ENCODE measurements around the gene PGM2L1. TPM values are rescaled to one million over a fixed set of nuclear protein-coding genes. Genes with fewer than 3 reads are reported as not detected.
"Not testable (repeated sequence)": the region's sequence is repeated elsewhere in the genome, so short reads cannot be mapped to it uniquely, and the experiment has no call there.

PGM2L1 gene
- total and polyA plus RNA-seq, 7 experiments from 2014 or later = 4.2 to 17.7 (median 9.1) TPM

DNA sequence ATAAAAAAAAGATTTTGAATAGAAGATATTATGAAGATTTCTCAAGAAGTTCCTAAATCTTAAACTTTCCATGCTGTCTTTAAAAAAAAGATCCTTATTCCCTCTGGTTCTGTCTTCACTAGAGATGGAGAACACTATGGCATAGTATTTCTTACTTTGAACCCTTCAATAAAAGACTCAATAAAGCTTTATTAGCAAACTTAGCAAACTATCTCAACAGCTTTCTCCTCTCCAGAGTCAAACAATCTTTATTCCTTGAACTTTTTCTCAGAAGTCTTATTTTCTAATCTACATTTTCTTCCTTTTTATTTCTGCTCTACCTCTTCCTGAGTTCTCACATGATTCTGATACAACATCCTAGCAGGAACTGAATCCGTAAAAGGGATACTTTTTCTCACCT lies 65.0 kb downstream of the PGM2L1 start:
- H3K4me3 Mint-ChIP-seq = no peak overlapping the region
- H3K36me3 Mint-ChIP-seq = peaks cover 0 to 37% (median 6%) of the 10 kb centered on the region in 5 donors
- no peaks in the 10 kb centered on the region for H3K27me3 ChIP-seq (ENCODE audit: control insufficient read depth in 2 of 2, insufficient read depth in 2 of 2, low read length in 2 of 2)
- H3K27ac Mint-ChIP-seq = no peak overlapping the region
- H3K4me1 ChIP-seq (ENCODE audit: control insufficient read depth in 2 of 2, insufficient read depth in 2 of 2, low read length in 2 of 2) = no peaks in the 10 kb centered on the region
- intact Hi-C loops (cut with micrococcal nuclease) = no loop called here
- no peaks in the 10 kb centered on the region for H3K4me1 Mint-ChIP-seq
- ChIA-PET POLR2A (no interaction called here), CTCF (no interaction called here)
- ATAC-seq (no peak), DNase-seq (no peak)
- no peak overlapping the region for H3K27ac ChIP-seq (ENCODE audit: low read depth, low read length)
- H3K9me3 Mint-ChIP-seq = no peaks in the 10 kb centered on the region
- no peaks in the 10 kb centered on the region for H3K9me3 ChIP-seq (ENCODE audit: control insufficient read depth in 2 of 3, low read length in 3 of 3)
- no peak overlapping the region for H3K4me3 ChIP-seq (ENCODE audit: low read length)
- H3K36me3 ChIP-seq (ENCODE audit: control insufficient read depth in 2 of 3, insufficient read depth in 3 of 3, low read length in 3 of 3) = peaks cover 0 to 12% (median 0%) of the 10 kb centered on the region in 3 experiments
- no peaks in the 10 kb centered on the region for H3K27me3 Mint-ChIP-seq

DNA sequence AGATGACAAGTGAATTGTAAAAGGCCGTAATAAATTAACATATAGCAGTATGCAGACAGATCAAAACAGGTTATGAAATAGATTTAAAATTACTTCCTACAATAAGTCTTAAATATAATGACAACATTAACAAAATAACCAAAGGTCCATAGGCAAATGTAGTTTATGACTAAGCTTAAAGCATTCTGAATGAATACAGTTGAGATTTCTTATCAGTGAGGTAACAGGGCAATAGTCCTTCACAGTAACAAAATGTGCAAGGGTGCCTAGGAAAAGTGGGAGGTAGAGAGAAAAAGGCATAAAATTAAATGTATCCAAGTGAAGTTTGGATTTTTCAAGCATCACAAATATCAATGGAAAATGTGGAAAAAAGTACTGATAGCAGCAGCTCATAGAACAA lies 65.9 kb downstream of the PGM2L1 start:
- Mint-ChIP-seq H3K27me3 (no peaks in the 10 kb centered on the region), H3K9me3 (peaks cover 0 to 1% (median 0%) of the 10 kb centered on the region in 11 donors), H3K27ac (no peak overlapping the region), H3K36me3 (peaks cover 0 to 35% (median 4%) of the 10 kb centered on the region in 5 donors), H3K4me3 (no peak overlapping the region), H3K4me1 (no peaks in the 10 kb centered on the region)
- Histone ChIP-seq H3K27ac (ENCODE audit: low read depth, low read length) (no peak overlapping the region), H3K9me3 (ENCODE audit: control insufficient read depth in 2 of 3, low read length in 3 of 3) (no peaks in the 10 kb centered on the region), H3K27me3 (ENCODE audit: control insufficient read depth in 2 of 2, insufficient read depth in 2 of 2, low read length in 2 of 2) (no peaks in the 10 kb centered on the region), H3K36me3 (ENCODE audit: control insufficient read depth in 2 of 3, insufficient read depth in 3 of 3, low read length in 3 of 3) (peaks cover 0 to 5% (median 0%) of the 10 kb centered on the region in 3 experiments), H3K4me1 (ENCODE audit: control insufficient read depth in 2 of 2, insufficient read depth in 2 of 2, low read length in 2 of 2) (no peaks in the 10 kb centered on the region), H3K4me3 (ENCODE audit: low read length) (no peak overlapping the region)
- CTCF ChIA-PET = no interaction called here
- ATAC-seq (no peak), DNase-seq (no peak)
- POLR2A ChIA-PET = no interaction called here
- intact Hi-C loops (cut with micrococcal nuclease) = no loop called here

GRCh38 chr11:74331000-74331399 lies 67.2 kb downstream of the PGM2L1 start:
- CTCF ChIA-PET; H3K27ac ChIP-seq (ENCODE audit: low read depth, low read length); H3K4me3 ChIP-seq (ENCODE audit: low read length); POLR2A ChIA-PET; H3K9me3 ChIP-seq (ENCODE audit: control insufficient read depth in 2 of 3, low read length in 3 of 3); H3K4me1 ChIP-seq (ENCODE audit: control insufficient read depth in 2 of 2, insufficient read depth in 2 of 2, low read length in 2 of 2); H3K36me3 ChIP-seq (ENCODE audit: control insufficient read depth in 2 of 3, insufficient read depth in 3 of 3, low read length in 3 of 3); H3K27ac Mint-ChIP-seq; H3K4me3 Mint-ChIP-seq; ATAC-seq; H3K27me3 ChIP-seq (ENCODE audit: control insufficient read depth in 2 of 2, insufficient read depth in 2 of 2, low read length in 2 of 2); H3K4me1 Mint-ChIP-seq; intact Hi-C loops (cut with micrococcal nuclease); H3K27me3 Mint-ChIP-seq; H3K9me3 Mint-ChIP-seq; DNase-seq: not testable (repeated sequence)
- H3K36me3 Mint-ChIP-seq = peaks cover 0 to 26% (median 2%) of the 10 kb centered on the region in 5 donors

DNA sequence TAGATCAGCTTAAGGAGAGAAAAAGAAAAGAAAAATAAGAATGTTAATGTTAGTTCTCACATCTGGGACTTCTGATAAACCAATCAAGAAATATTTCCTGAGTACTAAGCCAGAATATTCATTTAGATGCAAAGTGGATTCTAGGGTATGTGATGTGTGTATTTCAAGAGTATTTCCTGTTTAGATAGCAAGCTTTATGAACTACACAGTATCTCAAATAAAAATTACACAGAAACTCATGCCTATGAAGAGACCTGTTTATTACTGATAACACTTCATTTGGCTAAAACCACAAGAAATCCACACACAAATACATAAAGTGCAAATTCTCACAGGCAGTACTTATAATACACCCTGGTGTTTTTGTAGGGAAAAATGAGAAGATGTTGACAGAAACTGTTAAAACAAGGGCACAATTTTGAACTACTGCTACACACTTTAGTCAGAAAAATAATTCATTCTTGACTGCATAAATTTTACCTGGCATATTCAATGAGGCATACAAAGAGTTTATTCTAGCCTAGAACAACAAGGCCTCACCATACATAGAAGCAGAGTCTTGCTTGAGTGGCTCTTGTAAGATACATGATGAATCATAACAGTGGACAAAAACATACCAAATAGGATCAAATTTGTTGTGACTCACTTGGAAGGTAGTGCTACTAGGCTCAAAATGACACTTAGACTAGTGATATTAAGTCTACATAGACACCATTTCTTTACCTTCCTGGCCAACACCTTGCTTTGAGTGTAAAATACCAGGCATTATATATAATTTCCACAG lies 68.0 kb downstream of the PGM2L1 start:
- Histone ChIP-seq H3K36me3 (ENCODE audit: control insufficient read depth in 2 of 3, insufficient read depth in 3 of 3, low read length in 3 of 3) (no peaks in the 10 kb centered on the region), H3K27me3 (ENCODE audit: control insufficient read depth in 2 of 2, insufficient read depth in 2 of 2, low read length in 2 of 2) (no peaks in the 10 kb centered on the region), H3K4me1 (ENCODE audit: control insufficient read depth in 2 of 2, insufficient read depth in 2 of 2, low read length in 2 of 2) (no peaks in the 10 kb centered on the region), H3K27ac (ENCODE audit: low read depth, low read length) (no peak overlapping the region), H3K9me3 (ENCODE audit: control insufficient read depth in 2 of 3, low read length in 3 of 3) (no peaks in the 10 kb centered on the region), H3K4me3 (ENCODE audit: low read length) (no peak overlapping the region)
- Mint-ChIP-seq H3K36me3 (peaks cover 0 to 25% (median 2%) of the 10 kb centered on the region in 5 donors), H3K27ac (no peak overlapping the region), H3K4me3 (no peak overlapping the region), H3K4me1 (no peaks in the 10 kb centered on the region), H3K9me3 (peaks cover 0 to 1% (median 0%) of the 10 kb centered on the region in 11 donors), H3K27me3 (peaks cover 0 to 3% (median 0%) of the 10 kb centered on the region in 5 donors)
- POLR2A ChIA-PET = no interaction called here
- CTCF ChIA-PET = interaction anchor here (0.6 kb wide), 1 partner anchor 809 kb away, joined by 3 read pairs; no protein-coding TSS in a partner anchor
- intact Hi-C loops (cut with micrococcal nuclease) = no loop called here
- DNase-seq = no peak
- no peak for ATAC-seq

DNA sequence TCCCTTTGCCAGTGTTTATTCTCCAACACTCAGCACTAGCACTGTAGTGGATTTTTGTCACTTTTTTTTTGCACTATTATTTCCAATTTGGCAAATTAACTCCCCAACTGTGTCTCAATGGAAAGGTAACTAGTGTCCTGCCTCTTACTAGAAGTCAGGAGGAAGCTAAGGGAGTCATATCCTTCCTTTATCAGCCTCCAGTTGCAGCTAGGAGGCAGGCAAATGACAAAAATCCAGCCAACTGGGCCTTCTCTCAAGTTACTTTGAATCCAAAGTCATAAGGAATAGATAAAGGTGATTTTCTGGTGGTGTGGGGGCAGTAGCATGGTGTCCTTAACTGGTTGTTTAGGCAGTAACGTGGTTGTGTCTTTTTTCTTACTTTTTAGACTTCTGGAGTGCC lies 71.2 kb downstream of the PGM2L1 start:
- peaks cover 0 to 1% (median 0%) of the 10 kb centered on the region in 11 donors for H3K9me3 Mint-ChIP-seq
- no peaks in the 10 kb centered on the region for H3K9me3 ChIP-seq (ENCODE audit: control insufficient read depth in 2 of 3, low read length in 3 of 3)
- DNase-seq = no peak
- no peaks in the 10 kb centered on the region for H3K27me3 ChIP-seq (ENCODE audit: control insufficient read depth in 2 of 2, insufficient read depth in 2 of 2, low read length in 2 of 2)
- no peaks in the 10 kb centered on the region for H3K36me3 ChIP-seq (ENCODE audit: control insufficient read depth in 2 of 3, insufficient read depth in 3 of 3, low read length in 3 of 3)
- H3K36me3 Mint-ChIP-seq = peaks cover 0 to 15% (median 0%) of the 10 kb centered on the region in 5 donors
- H3K27me3 Mint-ChIP-seq = peaks cover 0 to 11% (median 0%) of the 10 kb centered on the region in 5 donors
- no peak overlapping the region for H3K27ac Mint-ChIP-seq
- H3K4me3 Mint-ChIP-seq = no peak overlapping the region
- no peak overlapping the region for H3K4me3 ChIP-seq (ENCODE audit: low read length)
- no peak for ATAC-seq
- ChIA-PET CTCF (no interaction called here), POLR2A (no interaction called here)
- intact Hi-C loops (cut with micrococcal nuclease) = no loop called here
- no peaks in the 10 kb centered on the region for H3K4me1 ChIP-seq (ENCODE audit: control insufficient read depth in 2 of 2, insufficient read depth in 2 of 2, low read length in 2 of 2)
- peaks cover 0 to under 1% (median 0%) of the 10 kb centered on the region in 7 donors for H3K4me1 Mint-ChIP-seq
- H3K27ac ChIP-seq (ENCODE audit: low read depth, low read length) = no peak overlapping the region

- ATAC-seq (no peak), DNase-seq (no peak)
- Histone ChIP-seq H3K9me3 (ENCODE audit: control insufficient read depth in 2 of 3, low read length in 3 of 3) (no peaks in the 10 kb centered on the region), H3K27ac (ENCODE audit: low read depth, low read length) (no peak overlapping the region), H3K36me3 (ENCODE audit: control insufficient read depth in 2 of 3, insufficient read depth in 3 of 3, low read length in 3 of 3) (no peaks in the 10 kb centered on the region), H3K4me1 (ENCODE audit: control insufficient read depth in 2 of 2, insufficient read depth in 2 of 2, low read length in 2 of 2) (no peaks in the 10 kb centered on the region), H3K27me3 (ENCODE audit: control insufficient read depth in 2 of 2, insufficient read depth in 2 of 2, low read length in 2 of 2) (no peaks in the 10 kb centered on the region), H3K4me3 (ENCODE audit: low read length) (no peak overlapping the region)
- intact Hi-C loops (cut with micrococcal nuclease) = no loop called here
- Mint-ChIP-seq H3K9me3 (peaks cover 0 to 3% (median 0%) of the 10 kb centered on the region in 11 donors), H3K27me3 (peaks cover 0 to 15% (median 0%) of the 10 kb centered on the region in 5 donors), H3K4me1 (peaks cover 0 to 5% (median 0%) of the 10 kb centered on the region in 7 donors), H3K27ac (no peak overlapping the region), H3K36me3 (peaks cover 0 to 12% (median 0%) of the 10 kb centered on the region in 5 donors), H3K4me3 (no peak overlapping the region)
- POLR2A ChIA-PET = no interaction called here
- CTCF ChIA-PET = no interaction called here
Observed at GRCh38 chr11:74326665-74327064, 71.6 kb downstream of the PGM2L1 start.
